Activated CD8-positive, alpha-beta T cell treated with anti-CD3 and anti-CD28 coated beads, Interleukin-2, amount 10 ng/mL, durations not matched to agents 7 days and 5 days (primary cell): ENCODE results near the gene KRT6A. TPM values are rescaled to one million over a fixed set of nuclear protein-coding genes. Genes with fewer than 3 reads are reported as not detected.

Experiments
- ATAC-seq: fragments of 150-1000 bp; cut with Tn5 transposase; one replicate; pipeline ENCODE4 v1.10.0; 2021; ENCODE audit warnings: moderate library complexity
- CTCF ChIA-PET: fragments of 350-600 bp; sonication (Branson Sonifier 250); formaldehyde crosslinking; loops from one replicate; lab custom pipeline; 2021; ENCODE audit warnings: antibody characterized with exemption; lab: Charles Lee
- POLR2A ChIA-PET: fragments of 350-600 bp; sonication (Branson Sonifier 250); formaldehyde crosslinking; loops from one replicate; lab custom pipeline; 2021; ENCODE audit warnings: antibody characterized with exemption; lab: Charles Lee
- DNase-seq: peaks from one replicate; pipeline ENCODE4 v3.0.0-alpha.2; 2020
- H3K27ac Mint-ChIP-seq: one replicate; pipeline ENCODE4 v1.8.0; 2021; ENCODE audit warnings: mild to moderate bottlenecking, mixed read lengths
- H3K27me3 Mint-ChIP-seq: one replicate; pipeline ENCODE4 v1.8.0; 2021; ENCODE audit warnings: low read depth, mixed read lengths
- H3K36me3 Mint-ChIP-seq: one replicate; pipeline ENCODE4 v1.8.0; 2021; ENCODE audit warnings: low read depth, mixed read lengths
- H3K4me1 Mint-ChIP-seq: one replicate; pipeline ENCODE4 v1.8.0; 2021; ENCODE audit warnings: low read depth, mixed read lengths
- H3K4me3 Mint-ChIP-seq: one replicate; pipeline ENCODE4 v1.8.0; 2021; ENCODE audit warnings: mild to moderate bottlenecking, mixed read lengths
- H3K9me3 Mint-ChIP-seq: one replicate; pipeline ENCODE4 v1.8.0; 2022; ENCODE audit warnings: mixed read lengths; ENCODE audit not compliant: insufficient read depth
- total RNA-seq, 2 experiments: library from RNA; stranded (reverse); gene quantifications; one replicate each; pipeline ENCODE4 v1.2.3, GENCODE V29; 2021

Gene KRT6A
- total RNA-seq, 2 experiments from 2014 or later, result not detected

GRCh38 chr12:52438305-52439301, 54.5 kb downstream of the KRT6A start:
- DNase-seq (no peak), ATAC-seq (no peak)
- CTCF ChIA-PET, result no interaction called here
- POLR2A ChIA-PET, result no interaction called here
- no peaks in the 10 kb centered on the region for H3K36me3 Mint-ChIP-seq
- H3K9me3 Mint-ChIP-seq, result no peaks in the 10 kb centered on the region
- H3K4me3 Mint-ChIP-seq, result no peak overlapping the region
- peaks cover 21% of the 10 kb centered on the region for H3K27me3 Mint-ChIP-seq
- no peak overlapping the region for H3K27ac Mint-ChIP-seq
- no peaks in the 10 kb centered on the region for H3K4me1 Mint-ChIP-seq

- H3K27ac Mint-ChIP-seq, result no peak overlapping the region
- H3K9me3 Mint-ChIP-seq, result no peaks in the 10 kb centered on the region
- POLR2A ChIA-PET, result no interaction called here
- no peak overlapping the region for H3K4me3 Mint-ChIP-seq
- no peaks in the 10 kb centered on the region for H3K4me1 Mint-ChIP-seq
- ATAC-seq (no peak), DNase-seq (no peak)
- CTCF ChIA-PET, result no interaction called here
- H3K27me3 Mint-ChIP-seq, result peaks cover 18% of the 10 kb centered on the region
- no peaks in the 10 kb centered on the region for H3K36me3 Mint-ChIP-seq
These were observed 55.5 kb downstream of the KRT6A start for GRCh38 chr12:52437508-52437907.

Other genes starting within 250 kb of the KRT6A start
- 1 to 10 TPM; 1.1 TPM for gene KRT86, start 218.6 kb downstream of the KRT6A start, total RNA-seq
- under 1 TPM; 0.29 to 0.42 TPM for gene KRT81, start 201.7 kb downstream of the KRT6A start, total RNA-seq
- not detected for gene KRT83, start 171.9 kb downstream of the KRT6A start, total RNA-seq
- not detected for gene KRT85, start 125.8 kb downstream of the KRT6A start, total RNA-seq
- not detected for gene KRT84, start 107.6 kb downstream of the KRT6A start, total RNA-seq
- gene KRT82, start 86.9 kb downstream of the KRT6A start, total RNA-seq, result not detected
- not detected for gene KRT75, start 58.9 kb downstream of the KRT6A start, total RNA-seq
- gene KRT6B, start 41.1 kb downstream of the KRT6A start, total RNA-seq, result not detected
- gene KRT6C, start 19.5 kb downstream of the KRT6A start, total RNA-seq, result not detected
- gene KRT5, start 27.1 kb upstream of the KRT6A start, total RNA-seq, result not detected
- gene KRT71, start 59.9 kb upstream of the KRT6A start, total RNA-seq, result not detected
- not detected for gene KRT74, start 80.6 kb upstream of the KRT6A start, total RNA-seq
- under 1 TPM; 0.40 to 0.44 TPM for gene KRT72, start 108.2 kb upstream of the KRT6A start, total RNA-seq
- under 1 TPM; 0.45 to 0.91 TPM for gene KRT73, start 125.3 kb upstream of the KRT6A start, total RNA-seq
- gene KRT2, start 159.0 kb upstream of the KRT6A start, total RNA-seq, result under 1 TPM in 1 of 2 experiments, not detected in 1; 0.10 TPM
- gene KRT1, start 187.2 kb upstream of the KRT6A start, total RNA-seq, result not detected
- gene KRT77, start 210.3 kb upstream of the KRT6A start, total RNA-seq, result not detected